Measurements from ENCODE around the gene USP43.

- TF ChIP-seq CTCF (conservative IDR thresholded peaks at IDR 0.05 in 1 of 2, IDR thresholded peaks at IDR 0.05 in 1 of 2; ENCODE audit: low read depth in 1 of 2, low read length in 2 of 2) (no peak), EZH2 (IDR thresholded peaks at IDR 0.05; ENCODE audit: low read length, missing control alignments) (no peak)
Measured at GRCh38 chr17:9707948-9708347, 62.6 kb downstream of the USP43 start.

Measured in fibroblast of lung (primary cell).